ENCODE measurements around the gene ZBED6. TPM values are rescaled to one million over a fixed set of nuclear protein-coding genes. Genes with fewer than 3 reads are reported as not detected.

Gene ZBED6
- polyA plus RNA-seq, 1 donor from 2014 or later: 5.1 TPM

DNA sequence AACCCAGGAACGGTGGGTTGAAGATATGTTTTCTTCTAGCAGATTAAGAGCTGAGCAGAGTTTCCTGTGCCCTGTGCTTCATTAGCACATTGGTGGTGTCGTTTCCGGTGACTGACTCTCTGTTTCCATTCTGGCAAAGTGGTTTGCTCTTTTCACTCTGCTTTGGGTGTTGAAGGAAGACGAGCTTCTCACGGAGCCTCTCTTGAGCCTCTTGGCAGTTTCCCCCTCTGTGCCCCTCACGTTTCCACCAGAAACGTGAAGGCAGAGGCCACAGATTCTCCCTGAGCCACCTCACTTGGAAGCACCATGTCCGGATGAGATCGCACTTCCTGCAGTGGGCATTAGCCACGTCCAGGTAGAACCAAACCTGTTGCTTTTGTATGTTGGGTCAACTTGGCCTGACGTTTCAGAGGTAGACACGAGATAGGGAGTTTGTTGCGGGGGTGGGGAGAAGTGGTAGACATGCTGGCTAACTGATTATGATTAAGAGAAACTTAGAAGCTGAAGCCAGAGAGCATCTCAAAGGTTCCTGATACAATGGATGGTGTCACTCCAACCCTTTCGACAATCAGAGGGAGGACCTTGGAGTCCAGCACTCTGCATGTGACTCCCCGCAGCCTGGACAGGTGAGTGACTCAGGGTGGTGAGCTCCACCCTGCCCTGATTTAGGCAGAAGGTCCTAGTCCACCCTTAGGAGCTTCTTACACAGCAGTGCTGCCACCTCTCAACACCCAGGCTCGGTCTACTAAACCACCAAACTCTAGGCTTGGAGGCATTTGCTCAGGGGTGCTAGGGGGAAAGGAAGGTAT lies 30.2 kb upstream of the ZBED6 start, which contains the start of gene LAX1:
Gene LAX1 (plus strand): TSS at position 155 of the 809 bp plus-strand sequence. CDS start 383 bp downstream, at position 538.
- Histone ChIP-seq H3K9ac (ENCODE audit: low read length) (no peak within 1 kb of the TSS), H3K36me3 (ENCODE audit: insufficient read depth, low read length) (no peaks in the 10 kb centered on the region), H3K9me3 (ENCODE audit: low read length) (no peaks in the 10 kb centered on the region), H3K4me3 (ENCODE audit: low read length) (no peak within 1 kb of the TSS), H3K4me2 (ENCODE audit: low read length) (no peak within 1 kb of the TSS), H3K79me2 (replicated peaks; ENCODE audit: insufficient read depth, low read length) (no peaks in the 10 kb centered on the region), H2AFZ (ENCODE audit: low read depth, low read length) (no peak within 1 kb of the TSS), H3K9me2 (ENCODE audit: insufficient read depth, low read length) (no peaks in the 10 kb centered on the region), H4K20me1 (ENCODE audit: insufficient read depth) (no peaks in the 10 kb centered on the region), H3K27ac (ENCODE audit: low read length) (no peak within 1 kb of the TSS), H3F3A (ENCODE audit: insufficient read depth, low read length, poor library complexity, severe bottlenecking) (no peaks in the 10 kb centered on the region), H3K27me3 (ENCODE audit: insufficient read depth, low read depth, low read length) (no peaks in the 10 kb centered on the region)
- TF ChIP-seq TAF1 (IDR thresholded peaks at IDR 0.05; ENCODE audit: low read depth): no peak
- no peak for TF ChIP-seq RAD21 (conservative IDR thresholded peaks at IDR 0.05)
- TF ChIP-seq REST (IDR thresholded peaks at IDR 0.05; ENCODE audit: borderline replicate concordance): no peak
- no peak for TF ChIP-seq CTCF (IDR thresholded peaks at IDR 0.05; ENCODE audit: poor library complexity, severe bottlenecking)
- no peak for TF ChIP-seq EZH2 (IDR thresholded peaks at IDR 0.05; ENCODE audit: borderline replicate concordance, insufficient read depth, low read length, poor library complexity, severe bottlenecking)
- no peak for TF ChIP-seq MXI1 (conservative IDR thresholded peaks at IDR 0.05; ENCODE audit: poor library complexity, severe bottlenecking)
- no peak for TF ChIP-seq EP300 (conservative IDR thresholded peaks at IDR 0.05; ENCODE audit: poor library complexity, severe bottlenecking)
- TF ChIP-seq SMC3 (conservative IDR thresholded peaks at IDR 0.05; ENCODE audit: poor library complexity): no peak
- TF ChIP-seq POLR2AphosphoS5 (IDR thresholded peaks at IDR 0.05): no peak

DNA sequence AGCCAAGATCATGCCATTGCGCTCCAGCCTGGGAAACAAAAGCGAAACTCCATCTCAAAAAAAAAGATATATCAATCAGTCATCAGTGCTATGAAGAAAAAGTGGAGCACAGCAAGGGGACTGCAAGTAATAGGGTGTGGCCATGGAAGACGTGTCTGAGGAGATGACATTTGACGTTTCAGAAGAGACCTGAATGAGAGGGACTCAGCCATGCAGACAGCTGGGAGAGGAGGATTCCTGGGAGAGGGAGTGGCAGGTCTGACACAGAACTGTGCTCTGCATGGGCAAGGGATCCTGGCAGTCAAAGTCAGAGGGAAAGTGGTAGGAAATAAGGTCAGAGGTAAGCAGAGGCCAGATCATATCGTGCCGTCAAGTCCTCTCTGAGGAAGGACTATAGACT lies 27.2 kb upstream of the ZBED6 start:
- Histone ChIP-seq H3K27ac (ENCODE audit: low read length) (no peak overlapping the region), H2AFZ (ENCODE audit: low read depth, low read length) (no peak overlapping the region), H3K36me3 (ENCODE audit: insufficient read depth, low read length) (no peaks in the 10 kb centered on the region), H3K9ac (ENCODE audit: low read length) (no peak overlapping the region), H4K20me1 (ENCODE audit: insufficient read depth) (no peaks in the 10 kb centered on the region), H3K4me3 (ENCODE audit: low read length) (no peak overlapping the region), H3K79me2 (replicated peaks; ENCODE audit: insufficient read depth, low read length) (no peaks in the 10 kb centered on the region), H3K9me3 (ENCODE audit: low read length) (no peaks in the 10 kb centered on the region), H3F3A (ENCODE audit: insufficient read depth, low read length, poor library complexity, severe bottlenecking) (no peaks in the 10 kb centered on the region), H3K9me2 (ENCODE audit: insufficient read depth, low read length) (no peaks in the 10 kb centered on the region), H3K27me3 (ENCODE audit: insufficient read depth, low read depth, low read length) (no peaks in the 10 kb centered on the region), H3K4me2 (ENCODE audit: low read length) (no peak overlapping the region)
- no peak for TF ChIP-seq POLR2AphosphoS5 (IDR thresholded peaks at IDR 0.05)
- no peak for TF ChIP-seq EP300 (conservative IDR thresholded peaks at IDR 0.05; ENCODE audit: poor library complexity, severe bottlenecking)
- no peak for TF ChIP-seq RAD21 (conservative IDR thresholded peaks at IDR 0.05)
- TF ChIP-seq CTCF (IDR thresholded peaks at IDR 0.05; ENCODE audit: poor library complexity, severe bottlenecking): no peak
- TF ChIP-seq REST (IDR thresholded peaks at IDR 0.05; ENCODE audit: borderline replicate concordance): no peak
